Kidney epithelial cell (primary cell): ENCODE results near the gene YAP1. TPM values are rescaled to one million over a fixed set of nuclear protein-coding genes. Genes with fewer than 3 reads are reported as not detected.
"Not testable (repeated sequence)": the region's sequence is repeated elsewhere in the genome, so short reads cannot be mapped to it uniquely, and the experiment has no call there.

Source experiments
- DNase-seq: peaks from one replicate; pipeline ENCODE4 v3.0.0-alpha.2; 2010; ENCODE audit warnings: low read depth
- H3K27me3 ChIP-seq: 2 replicates; pipeline ENCODE4 v1.6.0; 2011; ENCODE audit warnings: low read length; ENCODE audit not compliant: control insufficient read depth, insufficient read depth
- H3K36me3 ChIP-seq: 2 replicates; pipeline ENCODE4 v1.5.1; 2011; ENCODE audit warnings: low read length; ENCODE audit not compliant: control insufficient read depth, insufficient read depth
- H3K4me3 ChIP-seq: 2 replicates; pipeline ENCODE4 v1.5.1; 2011; ENCODE audit warnings: low read depth, mild to moderate bottlenecking, control low read depth, low read length
- total RNA-seq: library from RNA; depleted of rRNA; stranded (reverse); fragments of >200 nt; gene quantifications from 2 replicates; pipeline ENCODE4 v1.2.3, GENCODE V29; 2015
- TF ChIP-seq, protein P1 (sequence below): IDR thresholded peaks from 2 replicates; pipeline ENCODE4 v1.5.1; 2011; ENCODE audit warnings: mild to moderate bottlenecking, moderate library complexity, low read length, control low read depth, inconsistent platforms; ENCODE audit not compliant: insufficient read depth, poor library complexity, severe bottlenecking

YAP1 gene
- total RNA-seq, 1 donor from 2014 or later, result 94.4 TPM

DNA sequence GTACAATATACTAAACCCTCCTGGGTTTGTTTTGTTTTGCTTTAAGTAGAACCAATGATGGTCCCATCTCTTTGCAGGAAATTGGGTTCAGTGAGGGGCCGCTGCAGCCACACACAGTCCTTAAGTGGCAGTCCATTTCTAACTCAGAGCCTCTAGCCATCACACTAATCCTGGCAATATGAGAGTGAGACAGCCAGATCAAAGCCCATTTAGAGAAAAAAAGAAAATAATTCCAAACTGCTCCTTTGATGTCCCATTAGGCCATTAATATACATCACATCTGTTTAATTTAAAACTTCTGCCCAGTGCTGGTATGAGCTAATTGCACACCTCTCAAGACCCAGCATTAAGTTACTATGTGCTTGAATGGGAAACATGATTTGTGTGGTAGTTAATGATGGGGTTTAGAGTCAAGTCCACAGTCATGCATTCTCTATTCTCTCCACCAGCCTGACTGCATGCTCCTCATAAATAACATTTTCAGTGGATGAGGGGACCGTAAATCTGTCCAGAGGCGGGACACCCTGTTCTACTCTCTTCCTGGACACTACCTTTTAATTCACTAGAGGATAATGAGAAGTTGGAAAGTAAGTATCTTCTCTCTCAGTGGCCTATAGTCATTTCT, 153.2 kb downstream of the YAP1 start:
- H3K27me3 ChIP-seq, result no peaks in the 10 kb centered on the region
- TF ChIP-seq, protein P1, sequence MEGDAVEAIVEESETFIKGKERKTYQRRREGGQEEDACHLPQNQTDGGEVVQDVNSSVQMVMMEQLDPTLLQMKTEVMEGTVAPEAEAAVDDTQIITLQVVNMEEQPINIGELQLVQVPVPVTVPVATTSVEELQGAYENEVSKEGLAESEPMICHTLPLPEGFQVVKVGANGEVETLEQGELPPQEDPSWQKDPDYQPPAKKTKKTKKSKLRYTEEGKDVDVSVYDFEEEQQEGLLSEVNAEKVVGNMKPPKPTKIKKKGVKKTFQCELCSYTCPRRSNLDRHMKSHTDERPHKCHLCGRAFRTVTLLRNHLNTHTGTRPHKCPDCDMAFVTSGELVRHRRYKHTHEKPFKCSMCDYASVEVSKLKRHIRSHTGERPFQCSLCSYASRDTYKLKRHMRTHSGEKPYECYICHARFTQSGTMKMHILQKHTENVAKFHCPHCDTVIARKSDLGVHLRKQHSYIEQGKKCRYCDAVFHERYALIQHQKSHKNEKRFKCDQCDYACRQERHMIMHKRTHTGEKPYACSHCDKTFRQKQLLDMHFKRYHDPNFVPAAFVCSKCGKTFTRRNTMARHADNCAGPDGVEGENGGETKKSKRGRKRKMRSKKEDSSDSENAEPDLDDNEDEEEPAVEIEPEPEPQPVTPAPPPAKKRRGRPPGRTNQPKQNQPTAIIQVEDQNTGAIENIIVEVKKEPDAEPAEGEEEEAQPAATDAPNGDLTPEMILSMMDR, result no peak
- no peaks in the 10 kb centered on the region for H3K36me3 ChIP-seq
- H3K4me3 ChIP-seq, result no peak overlapping the region
- no peak for DNase-seq

DNA sequence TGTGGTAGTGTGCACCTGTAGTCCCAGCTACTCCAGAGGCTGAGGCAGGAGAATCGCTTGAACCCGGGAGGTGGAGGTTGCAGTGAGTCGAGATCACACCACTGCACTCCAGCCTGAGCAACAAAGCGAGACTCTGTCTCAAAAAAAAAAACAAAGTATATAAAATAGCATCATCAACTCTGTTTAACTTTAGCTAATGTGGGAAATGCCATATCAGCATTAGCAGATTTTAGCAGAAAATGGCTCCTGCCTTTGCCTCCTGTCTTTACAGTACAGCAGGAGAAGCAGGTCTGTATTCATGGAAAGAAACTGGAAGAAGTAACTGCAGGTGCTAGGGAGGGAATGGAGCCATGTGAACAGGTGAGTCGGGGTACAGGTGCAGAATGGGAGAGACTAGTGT, 154.5 kb downstream of the YAP1 start:
- not testable (repeated sequence) for H3K4me3 ChIP-seq, DNase-seq, H3K36me3 ChIP-seq, H3K27me3 ChIP-seq

DNA sequence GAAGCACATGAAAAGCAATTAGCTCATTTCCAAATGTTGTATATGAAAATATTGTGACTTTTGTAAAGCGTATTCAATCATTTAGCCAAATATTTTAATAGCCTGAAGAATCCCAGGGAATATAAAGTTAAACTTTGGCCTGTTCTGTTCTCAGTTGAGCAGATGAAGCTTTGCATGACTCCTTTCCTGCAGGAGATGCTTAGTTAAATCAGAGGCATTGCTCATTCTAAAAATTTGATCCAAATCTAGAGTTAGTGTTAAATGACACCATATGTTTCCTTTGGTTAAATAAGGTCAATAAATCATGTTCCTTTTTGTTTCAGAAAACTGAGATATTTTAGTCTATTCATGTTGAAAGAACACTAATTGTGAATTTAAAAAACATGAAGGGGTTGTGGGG, 155.9 kb downstream of the YAP1 start:
- Histone ChIP-seq H3K4me3 (no peak overlapping the region), H3K36me3 (no peaks in the 10 kb centered on the region), H3K27me3 (no peaks in the 10 kb centered on the region)
- TF ChIP-seq, protein P1, result no peak
- DNase-seq, result no peak

DNA sequence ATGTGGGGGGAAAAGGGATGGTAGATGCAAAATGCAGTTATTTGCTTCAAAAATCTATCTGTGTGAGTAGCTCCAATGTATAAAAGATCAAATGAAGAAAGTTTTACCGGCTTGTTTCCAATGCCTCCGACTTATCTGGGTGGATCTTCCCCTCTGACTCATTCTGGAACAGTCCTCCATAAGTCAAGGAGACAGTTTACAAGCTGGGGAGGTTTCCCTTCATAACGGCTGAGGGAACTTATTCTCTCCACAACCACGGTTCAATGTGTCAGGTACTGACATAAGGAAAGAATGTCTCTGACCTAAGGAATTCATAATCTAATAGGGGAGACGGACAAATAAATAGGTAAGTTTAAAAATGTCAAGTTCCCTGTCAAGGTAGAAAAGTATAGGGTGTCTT, 157.4 kb downstream of the YAP1 start:
- no peak overlapping the region for H3K4me3 ChIP-seq
- no peaks in the 10 kb centered on the region for H3K27me3 ChIP-seq
- no peaks in the 10 kb centered on the region for H3K36me3 ChIP-seq
- TF ChIP-seq, protein P1, result no peak
- DNase-seq, result no peak

DNA sequence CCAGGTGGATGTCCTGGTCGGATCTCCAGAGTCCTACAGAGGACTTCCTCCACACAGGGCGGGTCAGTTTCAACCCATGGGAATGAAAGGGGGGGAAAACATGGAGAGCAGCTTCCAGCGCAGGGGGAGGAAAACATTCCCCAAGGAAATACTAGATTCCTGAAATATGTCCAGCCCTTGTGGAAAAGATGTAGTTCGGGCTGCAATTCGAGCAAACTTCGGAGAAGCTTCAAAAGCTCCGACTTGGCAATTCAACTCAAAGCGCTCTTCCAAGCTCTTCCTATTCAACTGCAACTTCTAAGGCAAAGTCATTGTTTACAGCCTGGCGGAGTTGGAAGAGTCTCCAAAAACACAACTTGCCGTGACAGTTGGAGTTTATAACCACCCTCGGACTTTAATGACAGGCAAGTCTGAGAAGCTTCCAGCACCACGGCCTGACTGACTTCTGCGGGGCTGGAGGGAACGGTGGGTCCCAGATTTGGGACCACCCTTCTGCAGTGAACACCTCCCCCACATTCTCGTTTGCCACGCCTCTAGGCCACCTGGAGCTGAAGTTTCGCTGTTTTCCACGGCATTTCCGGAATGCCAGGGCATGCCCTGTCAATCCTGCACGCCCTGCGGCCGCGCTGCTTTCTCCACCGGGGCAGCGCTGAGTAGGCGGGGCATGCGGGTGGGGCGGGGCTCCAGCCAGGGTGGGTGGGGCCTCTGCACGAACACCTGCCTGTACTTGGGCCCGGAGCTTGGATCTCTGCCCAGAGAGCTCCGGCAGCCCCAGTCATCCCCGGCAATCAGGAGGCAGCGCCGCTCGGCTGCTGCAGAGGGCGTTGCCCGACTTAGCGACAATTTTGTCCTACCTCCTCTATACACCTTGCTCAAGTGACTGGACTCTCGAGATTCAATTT, 158.1 kb downstream of the YAP1 start:
- TF ChIP-seq, protein P1, result peak; percentile 77
- H3K36me3 ChIP-seq, result no peaks in the 10 kb centered on the region
- no peaks in the 10 kb centered on the region for H3K27me3 ChIP-seq
- no peak for DNase-seq
- H3K4me3 ChIP-seq, result peak overlapping the region; percentile 22

DNA sequence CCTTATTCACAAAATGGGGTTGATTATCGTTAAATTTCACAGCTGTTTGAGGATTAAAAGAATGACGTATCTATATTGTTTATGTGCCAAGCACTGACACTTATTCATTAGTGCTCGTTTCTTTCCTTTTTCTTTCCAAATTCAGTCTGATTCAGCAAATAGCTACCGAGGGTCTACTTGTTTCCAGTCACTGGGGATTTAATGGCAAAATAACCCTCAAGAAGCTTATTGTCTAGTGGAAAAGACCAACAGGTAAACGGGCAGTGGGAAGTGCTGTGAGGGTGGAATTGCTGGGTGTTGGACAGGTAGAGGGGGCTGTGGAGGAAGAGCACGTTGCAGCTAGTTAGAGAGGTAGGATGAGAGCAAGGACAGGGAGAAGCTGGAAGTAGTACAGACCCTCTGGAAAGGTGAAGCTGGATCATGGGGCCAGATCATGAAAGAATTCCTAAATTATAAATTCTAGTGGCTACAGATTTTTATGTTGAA, 158.8 kb downstream of the YAP1 start:
- no peak for DNase-seq
- TF ChIP-seq, protein P1, result no peak
- Histone ChIP-seq H3K4me3 (peak overlapping the region; percentile 5), H3K27me3 (no peaks in the 10 kb centered on the region), H3K36me3 (no peaks in the 10 kb centered on the region)
